GM19239 (cell line): Measurements from ENCODE around the gene ANKRD36C.
"Not testable (repeated sequence)": the region's sequence is repeated elsewhere in the genome, so short reads cannot be mapped to it uniquely, and the experiment has no call there.

ENCODE experiments used
- DNase-seq: peaks from one replicate; pipeline ENCODE4 v3.0.0; 2011; ENCODE audit warnings: low spot score; ENCODE audit not compliant: insufficient read length
- FAIRE-seq: peaks from 2 replicates; lab custom pipeline; 2011; peaks lifted over from hg19 to GRCh38; lab: Jason Lieb, UNC

The ANKRD36C gene

GRCh38 chr2:95817521-95817920 lies 174.1 kb downstream of the ANKRD36C start:
- not testable (repeated sequence) for FAIRE-seq, DNase-seq

- not testable (repeated sequence) for DNase-seq, FAIRE-seq
These were observed 178.3 kb downstream of the ANKRD36C start for GRCh38 chr2:95813311-95813710.

GRCh38 chr2:95799892-95800291 lies 191.7 kb downstream of the ANKRD36C start:
- DNase-seq (no peak), FAIRE-seq (no peak)

- DNase-seq, FAIRE-seq: not testable (repeated sequence)
These were observed 192.3 kb downstream of the ANKRD36C start for GRCh38 chr2:95799147-95799889.

GRCh38 chr2:95796249-95797099 lies 195.2 kb downstream of the ANKRD36C start:
- FAIRE-seq, DNase-seq: not testable (repeated sequence)

GRCh38 chr2:95793970-95794369 lies 197.7 kb downstream of the ANKRD36C start:
- not testable (repeated sequence) for FAIRE-seq, DNase-seq

- FAIRE-seq, DNase-seq: not testable (repeated sequence)
These were observed 201.4 kb downstream of the ANKRD36C start for GRCh38 chr2:95790180-95790579.

GRCh38 chr2:95789385-95789784 lies 202.2 kb downstream of the ANKRD36C start:
- not testable (repeated sequence) for FAIRE-seq, DNase-seq

GRCh38 chr2:95788642-95789041 lies 203.0 kb downstream of the ANKRD36C start:
- not testable (repeated sequence) for FAIRE-seq, DNase-seq
